Neural cell (in vitro differentiated cells): Measurements from ENCODE around the gene VPS35L. TPM values are rescaled to one million over a fixed set of nuclear protein-coding genes. Genes with fewer than 3 reads are reported as not detected.

ENCODE experiments used
- H2AFZ ChIP-seq: fragments of 200-600, 300-800 bp; sonication (generic), shearing (Covaris generic); 2 replicates; pipeline ENCODE4 v1.6.0; 2014; ENCODE audit warnings: low read depth, mild to moderate bottlenecking, antibody characterized with exemption, low read length, moderate library complexity
- H3F3A ChIP-seq: fragments of 200-600 bp; shearing (Covaris generic); 2 replicates; pipeline ENCODE4 v1.6.1; 2016; ENCODE audit warnings: mild to moderate bottlenecking, moderate library complexity, mixed read lengths, antibody characterized with exemption, low read length; ENCODE audit not compliant: insufficient read depth, poor library complexity, severe bottlenecking
- H3K27ac ChIP-seq: fragments of 200-600, 300-800 bp; sonication (generic), shearing (Covaris generic); 2 replicates; pipeline ENCODE4 v1.5.1; 2014; ENCODE audit warnings: mild to moderate bottlenecking, low read length, moderate library complexity
- H3K27me3 ChIP-seq: fragments of 300-800, 200-600 bp; sonication (generic), shearing (Covaris generic); 2 replicates; pipeline ENCODE4 v1.6.0; 2014; ENCODE audit warnings: mild to moderate bottlenecking, low read depth, low read length, moderate library complexity; ENCODE audit not compliant: insufficient read depth
- H3K36me3 ChIP-seq: fragments of 300-800, 200-600 bp; sonication (generic), shearing (Covaris generic); 2 replicates; pipeline ENCODE4 v1.5.1; 2014; ENCODE audit warnings: mild to moderate bottlenecking, antibody characterized with exemption, low read length, moderate library complexity; ENCODE audit not compliant: insufficient read depth
- H3K4me2 ChIP-seq: fragments of 300-800, 200-600 bp; sonication (generic), shearing (Covaris generic); 2 replicates; pipeline ENCODE4 v1.6.0; 2014; ENCODE audit warnings: mild to moderate bottlenecking, low read length
- H3K4me3 ChIP-seq: fragments of 300-800, 200-600 bp; sonication (generic), shearing (Covaris generic); 2 replicates; pipeline ENCODE4 v1.5.1; 2014; ENCODE audit warnings: mild to moderate bottlenecking, low read length, moderate library complexity
- H3K79me2 ChIP-seq: fragments of 200-600 bp; shearing (Covaris generic); replicated peaks from 2 replicates; pipeline ENCODE4 v1.6.0; 2014; ENCODE audit warnings: mild to moderate bottlenecking, low read length, moderate library complexity; ENCODE audit not compliant: insufficient read depth
- H3K9ac ChIP-seq: fragments of 300-800, 200-600 bp; sonication (generic), shearing (Covaris generic); 2 replicates; pipeline ENCODE4 v1.6.1; 2016; ENCODE audit warnings: mild to moderate bottlenecking, low read length, mixed read lengths
- H3K9me2 ChIP-seq: fragments of 200-600 bp; shearing (Covaris generic); 2 replicates; pipeline ENCODE4 v1.6.1; 2016; ENCODE audit warnings: mild to moderate bottlenecking, low read length, mixed read lengths; ENCODE audit not compliant: insufficient read depth
- H3K9me3 ChIP-seq: fragments of 200-600, 300-800 bp; sonication (generic), shearing (Covaris generic); 2 replicates; pipeline ENCODE4 v1.6.1; 2016; ENCODE audit warnings: mild to moderate bottlenecking, mixed run types, low read length, moderate library complexity, mixed read lengths
- H4K20me1 ChIP-seq: fragments of 200-600 bp; shearing (Covaris generic); 2 replicates; pipeline ENCODE4 v1.6.1; 2016; ENCODE audit warnings: mild to moderate bottlenecking, mixed run types; ENCODE audit not compliant: insufficient read depth
- EP300 ChIP-seq: fragments of 450-650 bp; conservative IDR thresholded peaks from 2 replicates; pipeline ENCODE4 v1.6.1; 2014; ENCODE audit warnings: antibody characterized with exemption, mild to moderate bottlenecking, moderate library complexity; ENCODE audit not compliant: poor library complexity, severe bottlenecking
- EZH2 ChIP-seq: fragments of 200-600, 300-800 bp; shearing (Covaris generic), sonication (generic); IDR thresholded peaks from 2 replicates; pipeline ENCODE4 v1.6.1; 2014; ENCODE audit warnings: antibody characterized with exemption, low read length, borderline replicate concordance, mild to moderate bottlenecking; ENCODE audit not compliant: insufficient read depth, poor library complexity, severe bottlenecking
- MXI1 ChIP-seq: fragments of 450-650 bp; conservative IDR thresholded peaks from 2 replicates; pipeline ENCODE4 v1.6.1; 2014; ENCODE audit warnings: antibody characterized with exemption, mild to moderate bottlenecking; ENCODE audit not compliant: poor library complexity, severe bottlenecking
- POLR2AphosphoS5 ChIP-seq: IDR thresholded peaks from 2 replicates; pipeline ENCODE4 v1.6.1; 2012
- RAD21 ChIP-seq: fragments of 450-650 bp; conservative IDR thresholded peaks from 2 replicates; pipeline ENCODE4 v1.6.1; 2014; ENCODE audit warnings: antibody characterized with exemption, mild to moderate bottlenecking, moderate library complexity
- SMC3 ChIP-seq: fragments of 450-650 bp; conservative IDR thresholded peaks from 2 replicates; pipeline ENCODE4 v1.6.1; 2014; ENCODE audit warnings: antibody characterized with exemption, mild to moderate bottlenecking, moderate library complexity; ENCODE audit not compliant: poor library complexity
- TAF1 ChIP-seq: IDR thresholded peaks from 2 replicates; pipeline ENCODE4 v1.6.1; 2012; ENCODE audit warnings: low read depth
- polyA plus RNA-seq: library from polyadenylated mRNA; depleted of rRNA; stranded (reverse); fragments of >200 nt; gene quantifications from 2 replicates; pipeline ENCODE4 v1.2.3, GENCODE V29; 2014
- TF ChIP-seq, protein P1 (sequence below): IDR thresholded peaks from 2 replicates; pipeline ENCODE4 v1.6.1; 2012; ENCODE audit warnings: borderline replicate concordance
- TF ChIP-seq, protein P2 (sequence below): fragments of 450-650 bp; IDR thresholded peaks from 2 replicates; pipeline ENCODE4 v1.5.1; 2014; ENCODE audit warnings: antibody characterized with exemption, mild to moderate bottlenecking, moderate library complexity; ENCODE audit not compliant: poor library complexity, severe bottlenecking

Gene VPS35L
- polyA plus RNA-seq, 1 donor from 2014 or later, result 29.8 TPM

DNA sequence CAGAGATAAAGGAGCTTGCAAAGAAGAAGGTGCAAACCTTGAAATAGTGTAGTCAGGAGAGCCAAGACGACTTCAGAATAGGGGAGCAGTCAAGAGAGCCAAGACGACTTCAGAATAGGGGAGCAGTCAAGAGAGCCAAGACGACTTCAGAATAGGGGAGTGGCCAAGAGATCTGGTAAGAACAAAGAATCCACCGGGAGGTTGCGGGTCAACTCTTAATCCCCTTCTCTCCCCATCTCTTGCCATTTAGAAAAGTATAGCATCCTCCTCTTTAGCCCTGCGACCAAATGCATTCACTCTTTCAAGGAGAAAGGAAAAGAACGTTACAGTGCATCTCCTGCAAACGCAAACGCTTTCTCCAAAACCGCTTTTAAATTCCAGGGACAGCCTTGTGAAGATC, 161.8 kb downstream of the VPS35L start:
- peak overlapping the region; percentile 58 for H3K27ac ChIP-seq
- no peaks in the 10 kb centered on the region for H3K9me3 ChIP-seq
- H3K79me2 ChIP-seq, result peaks cover 36% of the 10 kb centered on the region
- H3F3A ChIP-seq, result no peaks in the 10 kb centered on the region
- H4K20me1 ChIP-seq, result no peaks in the 10 kb centered on the region
- peak overlapping the region; percentile 98 for H3K4me2 ChIP-seq
- no peaks in the 10 kb centered on the region for H3K27me3 ChIP-seq
- H3K9me2 ChIP-seq, result no peaks in the 10 kb centered on the region
- H3K4me3 ChIP-seq, result peak overlapping the region; percentile 81
- no peaks in the 10 kb centered on the region for H3K36me3 ChIP-seq
- peak overlapping the region; percentile 84 for H2AFZ ChIP-seq
- TF ChIP-seq TAF1 (peak; percentile 14), MXI1 (no peak)
- H3K9ac ChIP-seq, result peak overlapping the region; percentile 73

DNA sequence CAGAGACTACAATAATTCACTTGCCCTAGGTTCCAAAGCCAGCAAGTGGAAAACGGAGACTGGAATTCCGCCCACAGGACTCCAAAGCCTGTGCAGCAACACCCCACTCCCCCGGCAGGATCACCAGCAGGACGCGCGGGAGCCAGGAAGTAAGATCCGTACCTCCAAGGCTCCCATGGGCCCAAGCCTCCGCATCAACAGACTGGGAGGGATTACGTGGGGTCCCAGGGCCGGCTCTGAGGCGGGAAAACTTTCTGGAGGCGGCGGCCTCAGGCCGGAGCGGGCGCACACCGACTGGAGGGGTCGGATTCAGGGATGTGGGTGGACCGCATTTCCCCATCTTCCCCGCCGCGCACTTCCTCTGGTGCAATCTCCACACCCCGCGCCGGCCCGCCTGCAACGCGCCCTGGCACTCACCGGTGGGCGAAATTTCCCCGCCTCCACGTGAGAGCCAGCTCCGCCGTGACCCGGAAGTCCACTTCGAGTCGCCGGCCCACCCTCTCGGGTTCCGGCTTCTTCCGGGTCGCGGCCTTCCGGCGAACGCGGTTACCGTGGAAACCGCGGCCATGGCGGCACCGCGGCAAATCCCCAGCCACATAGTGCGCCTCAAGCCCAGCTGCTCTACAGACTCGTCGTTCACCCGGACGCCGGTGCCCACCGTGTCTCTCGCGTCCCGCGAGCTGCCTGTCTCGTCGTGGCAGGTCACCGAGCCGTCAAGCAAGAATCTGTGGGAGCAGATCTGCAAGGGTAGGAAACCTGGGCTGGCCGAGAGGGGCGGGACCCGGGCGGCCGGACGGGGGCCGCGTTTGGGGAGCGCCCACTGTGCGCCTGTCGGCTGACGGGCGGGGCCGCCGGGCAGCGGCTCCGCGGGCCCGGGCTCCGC, 162.5 kb downstream of the VPS35L start, which contains the start of the genes IQCK and KNOP1:
TSS of gene IQCK (plus strand) at position 531 of the 883 bp plus-strand sequence. CDS start at position 567, 36 bp downstream.
TSS of gene KNOP1 (minus strand) at position 487 of the 883 bp plus-strand sequence. CDS start 3,192 bp downstream, outside the sequence.
- Histone ChIP-seq H3K79me2 (peaks cover 33% of the 10 kb centered on the region), H3K4me3 (peak within 1 kb of the TSS; percentile 81), H2AFZ (peak within 1 kb of the TSS; percentile 84), H3K9me2 (no peaks in the 10 kb centered on the region), H3K27me3 (no peaks in the 10 kb centered on the region), H3K9ac (peak within 1 kb of the TSS; percentile 73), H3K9me3 (no peaks in the 10 kb centered on the region), H3K4me2 (peak within 1 kb of the TSS; percentile 98), H4K20me1 (no peaks in the 10 kb centered on the region), H3F3A (no peaks in the 10 kb centered on the region), H3K27ac (peak within 1 kb of the TSS; percentile 68), H3K36me3 (no peaks in the 10 kb centered on the region)
- TF ChIP-seq EZH2, result no peak
- peak; percentile 53 for TF ChIP-seq POLR2AphosphoS5
- TF ChIP-seq SMC3, result peak; percentile 59
- TF ChIP-seq, protein P1, sequence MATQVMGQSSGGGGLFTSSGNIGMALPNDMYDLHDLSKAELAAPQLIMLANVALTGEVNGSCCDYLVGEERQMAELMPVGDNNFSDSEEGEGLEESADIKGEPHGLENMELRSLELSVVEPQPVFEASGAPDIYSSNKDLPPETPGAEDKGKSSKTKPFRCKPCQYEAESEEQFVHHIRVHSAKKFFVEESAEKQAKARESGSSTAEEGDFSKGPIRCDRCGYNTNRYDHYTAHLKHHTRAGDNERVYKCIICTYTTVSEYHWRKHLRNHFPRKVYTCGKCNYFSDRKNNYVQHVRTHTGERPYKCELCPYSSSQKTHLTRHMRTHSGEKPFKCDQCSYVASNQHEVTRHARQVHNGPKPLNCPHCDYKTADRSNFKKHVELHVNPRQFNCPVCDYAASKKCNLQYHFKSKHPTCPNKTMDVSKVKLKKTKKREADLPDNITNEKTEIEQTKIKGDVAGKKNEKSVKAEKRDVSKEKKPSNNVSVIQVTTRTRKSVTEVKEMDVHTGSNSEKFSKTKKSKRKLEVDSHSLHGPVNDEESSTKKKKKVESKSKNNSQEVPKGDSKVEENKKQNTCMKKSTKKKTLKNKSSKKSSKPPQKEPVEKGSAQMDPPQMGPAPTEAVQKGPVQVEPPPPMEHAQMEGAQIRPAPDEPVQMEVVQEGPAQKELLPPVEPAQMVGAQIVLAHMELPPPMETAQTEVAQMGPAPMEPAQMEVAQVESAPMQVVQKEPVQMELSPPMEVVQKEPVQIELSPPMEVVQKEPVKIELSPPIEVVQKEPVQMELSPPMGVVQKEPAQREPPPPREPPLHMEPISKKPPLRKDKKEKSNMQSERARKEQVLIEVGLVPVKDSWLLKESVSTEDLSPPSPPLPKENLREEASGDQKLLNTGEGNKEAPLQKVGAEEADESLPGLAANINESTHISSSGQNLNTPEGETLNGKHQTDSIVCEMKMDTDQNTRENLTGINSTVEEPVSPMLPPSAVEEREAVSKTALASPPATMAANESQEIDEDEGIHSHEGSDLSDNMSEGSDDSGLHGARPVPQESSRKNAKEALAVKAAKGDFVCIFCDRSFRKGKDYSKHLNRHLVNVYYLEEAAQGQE, result no peak
- peak; percentile 27 for TF ChIP-seq TAF1
- peak; percentile 28 for TF ChIP-seq EP300
- TF ChIP-seq, protein P2, sequence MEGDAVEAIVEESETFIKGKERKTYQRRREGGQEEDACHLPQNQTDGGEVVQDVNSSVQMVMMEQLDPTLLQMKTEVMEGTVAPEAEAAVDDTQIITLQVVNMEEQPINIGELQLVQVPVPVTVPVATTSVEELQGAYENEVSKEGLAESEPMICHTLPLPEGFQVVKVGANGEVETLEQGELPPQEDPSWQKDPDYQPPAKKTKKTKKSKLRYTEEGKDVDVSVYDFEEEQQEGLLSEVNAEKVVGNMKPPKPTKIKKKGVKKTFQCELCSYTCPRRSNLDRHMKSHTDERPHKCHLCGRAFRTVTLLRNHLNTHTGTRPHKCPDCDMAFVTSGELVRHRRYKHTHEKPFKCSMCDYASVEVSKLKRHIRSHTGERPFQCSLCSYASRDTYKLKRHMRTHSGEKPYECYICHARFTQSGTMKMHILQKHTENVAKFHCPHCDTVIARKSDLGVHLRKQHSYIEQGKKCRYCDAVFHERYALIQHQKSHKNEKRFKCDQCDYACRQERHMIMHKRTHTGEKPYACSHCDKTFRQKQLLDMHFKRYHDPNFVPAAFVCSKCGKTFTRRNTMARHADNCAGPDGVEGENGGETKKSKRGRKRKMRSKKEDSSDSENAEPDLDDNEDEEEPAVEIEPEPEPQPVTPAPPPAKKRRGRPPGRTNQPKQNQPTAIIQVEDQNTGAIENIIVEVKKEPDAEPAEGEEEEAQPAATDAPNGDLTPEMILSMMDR, result no peak
- peak; percentile 100 for TF ChIP-seq MXI1
- peak; percentile 47 for TF ChIP-seq RAD21
